HG03196 (cell line): ENCODE data around the gene DSC3.

Source experiments
- ATAC-seq: cut with Tn5 transposase; IDR thresholded peaks from one replicate; pipeline ENCODE4 v1.9.1; 2021; ENCODE audit not compliant: unreplicated experiment

The DSC3 gene

GRCh38 chr18:31042406-31043181 lies at the start of gene DSC3:
Gene DSC3 (minus strand): TSS chr18:31042742. CDS start chr18:31042660, 82 bp downstream.
- ATAC-seq, result no peak

GRCh38 chr18:31091350-31091749 lies 48.8 kb upstream of the DSC3 start:
- no peak for ATAC-seq

GRCh38 chr18:31088532-31088931 lies 46.0 kb upstream of the DSC3 start:
- ATAC-seq, result no peak

- no peak for ATAC-seq
These were observed 37.4 kb upstream of the DSC3 start for GRCh38 chr18:31079973-31080372.

GRCh38 chr18:31077878-31078277 lies 35.3 kb upstream of the DSC3 start:
- ATAC-seq, result no peak

- no peak for ATAC-seq
These were observed 29.6 kb upstream of the DSC3 start for GRCh38 chr18:31072175-31072574.

GRCh38 chr18:31070206-31070605 lies 27.7 kb upstream of the DSC3 start:
- ATAC-seq, result no peak

- no peak for ATAC-seq
These were observed 23.7 kb upstream of the DSC3 start for GRCh38 chr18:31066266-31066665.

GRCh38 chr18:31065036-31065773 lies 22.7 kb upstream of the DSC3 start:
- ATAC-seq, result no peak

GRCh38 chr18:31064130-31064529 lies 21.6 kb upstream of the DSC3 start:
- no peak for ATAC-seq

GRCh38 chr18:31061945-31062344 lies 19.4 kb upstream of the DSC3 start:
- no peak for ATAC-seq

- no peak for ATAC-seq
These were observed 16.4 kb upstream of the DSC3 start for GRCh38 chr18:31058897-31059296.

- no peak for ATAC-seq
These were observed 15.4 kb upstream of the DSC3 start for GRCh38 chr18:31057917-31058316.

- ATAC-seq, result no peak
These were observed 14.5 kb upstream of the DSC3 start for GRCh38 chr18:31057051-31057450.

- no peak for ATAC-seq
These were observed 13.8 kb upstream of the DSC3 start for GRCh38 chr18:31056296-31056695.

GRCh38 chr18:31050635-31051034 lies 8.1 kb upstream of the DSC3 start:
- no peak for ATAC-seq

- ATAC-seq, result no peak
These were observed 6.6 kb upstream of the DSC3 start for GRCh38 chr18:31049189-31049588.

- no peak for ATAC-seq
These were observed 5.7 kb upstream of the DSC3 start for GRCh38 chr18:31048216-31048615.

- ATAC-seq, result no peak
These were observed 4.4 kb upstream of the DSC3 start for GRCh38 chr18:31046916-31047315.

- ATAC-seq, result no peak
These were observed 3.1 kb upstream of the DSC3 start for GRCh38 chr18:31045599-31045998.

- no peak for ATAC-seq
These were observed 2.4 kb upstream of the DSC3 start for GRCh38 chr18:31044926-31045325.

- ATAC-seq, result no peak
These were observed 1.2 kb upstream of the DSC3 start for GRCh38 chr18:31043709-31044108.

GRCh38 chr18:31042084-31042405 lies 497 bp downstream of the DSC3 start:
- ATAC-seq, result no peak
